Activated naive CD4-positive, alpha-beta T cell treated with Interleukin-2 at 50 U/mL for 16 hours (primary cell): ENCODE measurements around the gene CASTOR2.
"Not testable (repeated sequence)": the region's sequence is repeated elsewhere in the genome, so short reads cannot be mapped to it uniquely, and the experiment has no call there.

Experiments
- DNase-seq: peaks from one replicate; pipeline ENCODE4 v3.0.0-alpha.2; 2020

The CASTOR2 gene

DNA sequence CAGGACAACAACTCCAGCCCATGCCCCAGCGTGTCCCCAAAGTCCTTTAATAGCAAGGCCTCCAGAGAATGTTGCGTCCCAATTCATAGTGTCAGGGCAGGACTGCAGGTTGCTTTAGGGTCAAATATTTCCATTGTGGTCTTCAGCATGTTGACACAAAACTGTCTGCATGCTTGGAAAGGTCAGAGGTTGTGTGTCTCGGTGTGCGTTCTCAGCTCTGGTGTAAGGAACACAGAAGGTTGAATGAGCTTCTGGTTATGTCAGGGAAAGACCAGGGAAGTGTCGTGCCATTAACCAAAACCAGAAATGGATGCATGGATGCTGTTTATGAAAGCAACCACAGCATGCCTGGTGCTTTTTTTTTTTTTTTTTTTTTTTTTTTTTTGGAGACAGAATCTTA lies 31.9 kb downstream of the CASTOR2 start:
- DNase-seq, result not testable (repeated sequence)

DNA sequence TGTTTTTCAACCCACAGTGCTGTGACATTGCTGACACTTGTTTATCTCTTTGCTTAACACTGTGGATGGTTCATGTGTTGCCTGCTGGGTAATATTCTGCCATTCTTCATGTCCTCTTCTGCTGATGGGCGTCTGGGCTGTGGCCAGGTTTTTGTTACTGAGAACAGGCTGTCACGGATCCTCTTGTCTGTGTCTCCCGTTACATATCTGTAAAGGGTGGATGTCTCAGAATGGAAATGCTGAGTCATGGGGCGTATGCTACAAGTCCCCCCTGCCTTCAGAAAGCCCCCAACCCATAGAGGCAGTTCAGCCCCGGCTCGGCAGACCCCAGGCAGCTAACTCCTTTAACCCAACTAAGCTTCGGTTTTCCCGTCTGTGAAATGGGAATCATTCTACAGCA lies 33.3 kb downstream of the CASTOR2 start:
- DNase-seq, result not testable (repeated sequence)

DNA sequence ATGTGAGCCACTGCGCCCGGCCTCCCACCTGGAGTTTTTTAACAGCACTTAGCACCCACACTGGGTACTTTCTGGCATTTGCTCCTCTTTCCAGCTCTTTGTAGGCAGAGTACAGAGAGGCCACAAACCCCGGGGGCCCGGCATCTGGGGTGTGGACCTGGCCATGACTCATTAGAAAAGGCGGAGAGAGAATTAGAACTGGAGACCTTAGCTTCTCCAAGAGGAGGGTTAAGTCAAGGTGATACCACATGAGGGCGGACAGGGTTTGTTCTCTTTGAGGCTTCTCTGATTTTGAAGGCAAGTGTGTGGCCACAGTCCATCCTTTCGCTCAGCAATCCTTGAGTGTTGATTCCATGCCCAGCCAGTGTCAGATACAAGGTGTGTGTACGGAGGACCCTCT lies 36.9 kb downstream of the CASTOR2 start:
- DNase-seq, result not testable (repeated sequence)

DNA sequence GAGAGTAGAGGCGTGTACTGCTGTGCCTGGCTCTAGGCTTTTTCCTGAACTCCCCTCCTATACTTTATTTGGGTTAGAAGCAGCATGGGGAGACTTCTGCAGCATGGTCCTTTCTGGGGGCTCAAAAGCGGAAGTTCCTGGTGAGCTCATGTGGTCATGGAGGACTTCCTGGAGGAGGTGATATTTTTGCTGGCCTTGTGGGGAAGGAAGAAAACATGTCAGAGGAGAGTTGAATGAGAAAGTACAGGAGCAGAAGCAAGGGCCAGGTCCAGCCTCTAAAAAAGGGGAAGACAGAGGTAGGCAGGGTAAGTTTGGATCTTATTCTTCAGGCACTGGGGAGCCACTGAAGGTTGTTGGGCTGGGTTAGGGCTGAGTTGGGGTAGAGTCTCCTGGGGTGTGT lies 45.5 kb downstream of the CASTOR2 start:
- no peak for DNase-seq

DNA sequence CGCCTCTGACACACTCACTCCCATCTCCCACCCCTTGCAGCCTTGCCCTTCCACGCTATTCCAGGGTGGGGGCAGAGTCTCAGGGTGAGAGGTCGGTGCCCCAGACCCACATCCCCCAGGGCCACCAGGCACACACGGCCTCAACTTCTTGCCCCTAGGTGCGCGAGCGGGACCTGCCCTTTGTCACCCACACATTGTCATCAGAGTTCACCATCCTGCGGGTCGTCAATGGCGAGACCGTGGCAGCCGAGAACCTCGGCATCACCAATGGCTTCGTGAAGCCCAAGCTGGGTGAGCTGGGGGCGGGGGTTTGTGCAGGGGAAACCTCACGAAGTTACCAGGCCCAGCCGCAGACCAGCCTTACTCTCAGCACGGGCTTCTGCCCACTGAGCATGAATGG lies 53.3 kb downstream of the CASTOR2 start:
- no peak for DNase-seq

DNA sequence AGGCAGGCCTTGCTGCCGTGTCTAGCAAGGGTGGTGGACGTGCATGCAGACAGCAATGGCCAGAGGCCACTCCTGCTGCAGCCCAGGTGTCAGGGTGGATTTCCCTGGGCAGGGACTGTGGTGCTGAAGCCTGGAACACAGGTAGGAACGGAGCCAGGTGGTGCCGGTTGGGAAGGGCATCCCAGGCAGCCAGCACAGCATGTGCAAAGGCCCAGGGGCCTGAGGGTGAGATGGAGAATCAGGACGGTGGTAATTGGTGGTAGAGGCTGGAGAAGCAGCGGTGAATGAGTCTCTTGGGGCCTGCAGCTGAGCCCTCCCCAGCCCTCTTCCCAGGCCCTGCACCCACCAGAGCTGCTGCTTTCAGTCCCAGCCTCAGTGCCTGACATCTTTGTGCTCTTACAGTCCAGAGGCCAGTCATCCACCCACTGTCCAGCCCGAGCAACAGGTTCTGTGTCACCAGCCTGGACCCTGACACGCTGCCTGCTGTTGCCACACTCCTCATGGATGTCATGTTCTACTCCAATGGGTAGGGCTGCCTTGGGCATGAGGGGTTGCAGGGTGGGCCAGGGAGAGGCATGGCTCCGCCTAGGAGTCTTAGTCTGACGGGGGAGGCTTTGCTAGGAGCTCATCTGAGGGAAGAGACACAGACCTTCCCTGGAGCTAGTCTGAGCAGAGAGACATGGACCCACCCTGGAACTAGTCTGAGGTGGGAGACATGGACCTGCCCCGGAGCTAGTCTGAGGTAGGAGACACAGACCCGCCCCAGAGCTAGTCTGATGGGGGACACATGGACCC lies 54.3 kb downstream of the CASTOR2 start:
- no peak for DNase-seq

DNA sequence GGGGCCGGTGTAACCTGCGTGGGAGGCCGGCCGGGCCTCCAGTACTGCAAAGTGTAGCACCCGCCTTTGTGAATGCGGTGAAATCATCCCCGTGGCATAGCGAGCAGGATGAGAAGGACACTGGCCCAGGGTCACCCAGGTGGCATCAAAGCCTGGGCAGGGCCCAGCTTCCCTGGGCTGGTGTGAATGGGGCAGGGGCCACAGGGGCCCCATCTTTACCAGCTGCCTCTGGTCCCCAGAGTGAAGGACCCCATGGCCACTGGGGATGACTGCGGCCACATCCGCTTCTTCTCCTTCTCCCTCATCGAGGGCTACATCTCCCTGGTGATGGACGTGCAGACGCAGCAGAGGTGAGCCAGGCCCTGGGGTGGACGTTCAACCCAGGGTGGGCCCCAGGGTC lies 55.3 kb downstream of the CASTOR2 start:
- DNase-seq, result no peak

DNA sequence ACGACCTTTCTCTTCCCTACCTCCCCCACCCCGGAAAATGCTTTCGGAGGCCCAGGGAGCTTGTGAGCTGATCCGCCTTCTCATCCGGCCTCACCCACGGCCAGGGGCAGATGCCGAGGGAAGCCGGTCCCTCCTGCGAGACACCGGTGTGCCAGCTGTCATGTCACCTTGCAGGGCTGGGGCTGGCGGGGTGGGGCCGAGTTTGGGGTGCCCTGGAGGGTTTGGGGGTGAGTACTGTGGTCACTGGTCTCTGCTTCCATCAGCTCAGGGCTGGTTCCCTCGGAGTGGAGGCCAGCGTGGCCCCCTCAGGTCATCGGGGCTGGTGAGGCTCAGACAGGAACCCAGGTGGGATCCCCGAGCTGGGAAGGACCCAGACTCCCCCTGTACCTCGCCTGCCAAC lies 60.4 kb downstream of the CASTOR2 start:
- DNase-seq, result no peak

DNA sequence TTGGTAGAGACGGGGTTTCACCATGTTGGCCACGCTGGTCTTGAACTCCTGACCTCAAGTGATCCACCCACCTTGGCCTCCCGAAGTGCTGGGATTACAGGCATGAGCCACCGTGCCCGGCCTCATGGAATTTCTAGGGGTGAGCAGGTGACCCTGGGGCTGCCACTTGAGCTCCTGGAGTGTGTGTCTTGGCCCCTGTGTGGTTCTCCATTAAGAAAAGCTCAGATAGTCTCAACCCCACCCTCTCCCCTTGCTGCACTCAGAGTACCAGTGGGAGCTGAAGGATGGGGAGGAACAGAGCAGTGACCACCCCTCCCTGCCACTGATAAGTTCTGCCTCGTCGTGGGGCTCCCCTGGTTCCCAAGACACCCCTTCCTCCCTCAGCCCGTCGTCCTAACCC lies 63.8 kb downstream of the CASTOR2 start:
- DNase-seq, result no peak

DNA sequence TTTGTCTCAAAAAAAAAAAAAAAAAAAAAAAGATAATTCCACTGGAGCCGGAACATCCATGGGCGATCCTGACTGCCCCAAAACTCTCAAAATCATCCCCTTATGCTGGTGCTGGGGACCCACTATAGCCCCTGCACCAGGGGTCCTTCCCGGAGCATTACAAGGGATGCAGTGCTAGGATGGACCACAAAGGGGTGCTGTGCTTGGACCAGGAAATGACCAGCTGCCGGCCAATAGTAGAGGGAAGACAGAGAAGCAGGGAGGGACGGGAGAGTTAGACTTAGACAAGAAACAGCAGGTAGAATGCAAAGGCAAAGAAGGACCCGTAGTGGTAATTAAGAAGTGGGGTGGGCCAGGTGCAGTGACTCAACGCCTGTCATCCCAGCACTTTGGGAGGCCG lies 68.6 kb downstream of the CASTOR2 start:
- DNase-seq, result no peak

DNA sequence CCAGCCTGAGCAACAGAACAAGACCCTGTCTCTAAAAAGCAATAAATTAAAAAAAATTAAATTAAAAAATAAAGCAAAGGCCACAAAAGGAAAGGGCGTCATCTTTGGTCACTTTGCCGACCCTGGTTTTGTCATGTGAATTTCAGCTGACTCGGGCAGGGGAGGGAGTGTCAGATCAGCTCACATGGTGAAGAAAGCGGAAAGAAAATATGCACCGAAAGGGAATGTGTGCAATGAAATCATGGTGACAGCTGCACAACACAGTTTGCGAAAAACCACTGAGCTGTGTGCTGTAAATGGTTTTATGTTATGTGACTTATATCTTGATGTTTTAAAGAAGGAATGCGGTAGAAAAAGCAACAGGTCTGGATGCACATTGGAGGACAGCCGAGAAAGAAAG lies 69.3 kb downstream of the CASTOR2 start:
- DNase-seq, result no peak

DNA sequence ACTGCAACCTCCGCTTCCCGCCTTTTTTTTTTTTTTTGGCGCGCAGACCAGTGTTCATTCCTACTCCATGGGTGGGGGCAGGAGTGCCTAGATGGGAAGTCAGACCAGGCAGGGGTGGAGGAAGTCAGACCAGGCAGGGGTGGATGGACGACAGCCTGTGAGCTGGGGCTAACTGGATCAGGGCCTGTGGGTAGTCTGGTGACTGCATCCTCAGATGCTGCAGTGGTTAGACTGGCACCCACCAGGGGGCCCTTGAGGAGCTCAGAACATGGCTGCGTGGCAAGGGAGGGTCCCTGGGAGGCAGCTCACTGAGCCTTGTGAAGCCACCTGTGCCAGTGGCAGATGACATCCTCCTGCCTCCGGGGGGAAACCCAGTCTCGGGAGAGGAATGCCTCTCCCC lies 74.0 kb downstream of the CASTOR2 start:
- DNase-seq, result no peak

DNA sequence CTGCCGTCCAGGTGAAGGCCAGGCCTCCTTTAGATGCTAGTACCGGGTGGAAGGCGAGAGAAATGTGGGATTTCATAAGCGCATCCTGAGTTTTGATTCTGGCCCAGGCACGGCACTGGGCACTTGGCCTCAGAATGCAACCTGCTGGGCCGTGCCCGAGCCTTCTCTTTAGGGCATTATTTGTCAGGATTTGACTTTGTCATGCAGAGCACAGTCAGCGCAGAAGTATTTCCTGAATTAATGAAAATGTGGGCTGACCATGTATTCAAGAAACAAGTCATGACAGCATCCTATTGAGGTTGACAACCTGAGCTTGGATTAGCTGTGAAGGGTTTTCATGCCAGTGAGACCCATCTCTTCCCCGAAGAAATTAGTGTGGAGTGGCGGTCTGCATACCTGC lies 74.7 kb downstream of the CASTOR2 start:
- DNase-seq, result no peak

DNA sequence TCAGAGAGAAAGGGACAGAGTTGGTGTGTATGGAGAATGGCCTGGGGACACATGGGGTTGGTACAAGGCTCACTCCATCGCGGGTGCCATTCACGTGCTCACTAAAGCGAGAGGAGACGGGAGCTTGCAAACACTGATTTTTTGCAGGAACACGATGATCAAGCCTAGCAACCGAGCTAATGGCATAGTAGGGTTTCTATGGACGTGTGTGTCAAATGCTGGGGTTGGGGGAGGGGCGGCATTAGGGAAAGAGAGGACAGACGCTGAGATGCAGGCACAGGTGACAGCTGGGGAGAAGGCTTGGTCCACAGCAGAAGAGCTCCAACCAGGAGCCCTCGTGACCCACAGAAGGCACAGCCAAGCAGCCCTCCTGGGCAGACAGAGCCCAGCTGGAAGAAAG lies 75.2 kb downstream of the CASTOR2 start:
- DNase-seq, result no peak

DNA sequence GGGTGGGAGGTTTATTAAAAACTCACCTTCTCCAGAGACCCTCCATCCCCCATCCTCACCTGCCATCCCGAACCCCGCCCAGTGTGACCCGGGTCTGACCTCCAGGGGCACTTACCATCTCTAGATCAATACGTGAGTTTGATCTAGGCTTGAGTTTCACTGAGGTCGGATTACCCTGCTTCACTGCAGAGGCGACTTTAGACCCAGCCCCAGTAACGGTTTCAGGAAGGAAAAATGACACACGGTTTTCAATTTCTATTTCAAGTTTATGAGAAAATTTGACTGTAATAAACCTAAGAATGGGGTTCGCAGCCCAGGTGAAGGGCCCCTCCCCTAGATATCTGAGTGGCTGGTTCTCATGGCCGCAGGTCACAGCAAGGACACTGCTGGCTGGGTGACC lies 76.0 kb downstream of the CASTOR2 start:
- DNase-seq, result no peak

DNA sequence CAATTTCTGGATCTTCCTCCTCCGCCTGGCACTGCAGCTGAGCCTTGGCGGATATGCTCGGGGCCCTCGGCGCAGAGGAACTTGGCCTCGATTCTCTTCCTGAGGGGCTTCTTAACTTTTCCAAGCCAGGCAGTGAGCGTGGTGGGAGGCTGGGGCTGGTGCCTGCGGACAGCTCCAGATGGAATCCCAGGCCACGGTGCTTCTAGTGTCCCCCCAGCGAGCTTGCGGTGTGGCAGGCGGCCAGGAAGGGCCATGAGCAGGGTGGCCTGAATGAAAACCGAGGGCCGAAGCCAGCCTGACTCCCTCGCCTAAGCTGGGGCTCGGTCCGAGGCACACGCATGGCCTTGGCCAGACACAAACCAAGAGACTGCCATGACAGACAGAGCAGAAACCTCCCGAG lies 77.8 kb downstream of the CASTOR2 start:
- no peak for DNase-seq

DNA sequence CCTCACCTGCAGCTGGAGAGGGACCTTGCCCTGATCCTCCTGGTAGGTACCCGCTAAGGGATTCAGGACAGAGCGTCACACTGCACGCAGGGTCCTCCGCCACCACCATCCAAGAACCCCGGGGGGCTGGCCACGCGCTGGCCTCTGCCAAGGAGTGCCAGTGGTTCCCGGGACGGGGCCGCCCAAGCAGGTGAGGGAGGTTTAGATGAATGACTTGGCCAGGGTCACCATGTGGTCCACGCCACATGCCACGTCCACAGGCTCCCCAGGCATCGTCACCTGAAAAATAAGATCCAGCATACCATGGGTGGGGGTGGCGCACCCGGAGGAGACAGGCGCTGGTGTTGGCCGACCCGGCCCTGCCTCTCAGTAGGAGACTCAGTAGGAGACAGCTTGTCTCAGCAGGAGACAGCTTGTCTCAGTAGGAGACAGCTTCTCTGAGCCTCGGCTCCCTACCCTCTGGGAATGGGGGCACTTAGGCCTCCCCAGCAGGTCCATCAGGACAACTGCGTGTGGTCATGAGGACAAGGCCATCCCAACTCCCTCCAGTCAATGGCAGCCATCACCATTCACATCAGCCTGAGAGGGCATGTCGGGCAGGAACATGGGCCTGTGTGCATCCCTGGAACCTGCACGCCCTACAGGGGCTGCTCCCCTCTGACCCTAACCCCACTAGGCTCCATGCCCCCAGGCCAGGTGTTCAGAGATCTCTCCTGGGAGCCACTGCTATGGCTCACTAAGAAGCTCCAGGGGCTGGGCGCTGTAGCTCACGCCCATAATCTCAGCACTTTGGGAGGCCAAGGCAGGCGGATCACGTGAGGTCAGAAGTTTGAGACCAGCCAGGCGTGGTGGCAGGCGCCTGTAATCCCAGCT lies 78.6 kb downstream of the CASTOR2 start:
- DNase-seq, result no peak

DNA sequence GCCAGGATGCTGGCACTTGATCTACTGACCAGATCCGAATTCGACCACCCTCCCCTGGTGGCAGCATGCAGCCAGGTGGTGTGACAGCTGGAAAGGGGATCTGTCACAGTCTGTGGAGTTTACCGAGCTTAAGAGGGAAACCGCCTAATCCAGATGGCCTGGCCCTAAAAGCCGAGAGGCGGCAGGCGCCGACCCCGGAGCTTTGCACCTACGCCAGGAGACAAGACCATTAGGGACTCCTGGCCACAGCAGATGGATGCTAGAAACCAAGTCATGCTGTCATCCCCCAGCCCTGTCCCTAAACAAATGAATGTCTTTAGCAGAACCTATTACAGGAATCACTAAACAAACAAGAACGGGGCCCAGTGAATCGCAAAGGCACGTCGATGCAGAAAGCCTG lies 81.4 kb downstream of the CASTOR2 start:
- DNase-seq, result no peak

DNA sequence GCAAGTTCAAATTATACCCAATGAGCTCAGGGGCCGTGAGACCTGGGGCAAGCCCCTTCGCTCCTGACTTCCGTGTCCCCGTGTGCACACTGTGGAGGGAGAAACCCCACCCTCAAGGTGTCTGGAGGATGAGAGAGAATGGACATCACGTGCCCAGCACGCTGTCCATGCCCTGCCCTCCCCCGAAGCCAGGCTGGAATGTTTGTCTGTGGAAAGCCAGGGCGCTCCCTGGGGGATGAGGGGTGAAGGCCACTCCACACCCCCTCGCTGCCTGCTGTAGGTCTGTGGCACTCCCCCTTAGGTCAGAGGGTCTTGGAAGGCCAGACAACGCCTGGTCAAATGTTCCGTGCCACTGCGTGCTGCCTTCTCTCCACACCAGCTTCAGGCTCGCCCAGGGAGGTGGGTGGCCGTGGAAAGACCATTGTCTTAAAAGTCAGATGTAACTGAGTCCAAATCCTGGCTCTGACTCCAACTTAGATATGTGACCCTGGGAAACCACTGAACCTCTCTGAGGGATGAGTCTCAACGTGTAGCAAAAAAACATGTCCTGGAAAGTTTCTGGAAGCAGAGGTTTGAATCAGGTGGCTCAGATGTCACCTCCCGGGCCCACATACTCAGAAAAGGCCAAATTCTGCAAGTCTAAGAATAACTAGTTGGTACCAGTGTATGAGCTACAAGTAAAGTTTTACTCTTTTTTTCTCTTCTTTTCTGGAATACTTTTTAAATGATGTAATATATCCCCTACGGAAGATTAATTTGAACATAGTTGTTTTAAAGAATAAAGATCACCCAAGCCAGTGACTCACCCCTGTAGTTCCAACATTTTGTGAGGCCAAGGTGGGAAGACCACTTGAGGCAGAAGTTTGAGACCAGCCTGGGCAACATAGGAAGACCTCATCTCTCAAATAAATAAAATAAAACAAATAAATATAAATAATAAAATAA lies 84.2 kb downstream of the CASTOR2 start:
- DNase-seq, result no peak

DNA sequence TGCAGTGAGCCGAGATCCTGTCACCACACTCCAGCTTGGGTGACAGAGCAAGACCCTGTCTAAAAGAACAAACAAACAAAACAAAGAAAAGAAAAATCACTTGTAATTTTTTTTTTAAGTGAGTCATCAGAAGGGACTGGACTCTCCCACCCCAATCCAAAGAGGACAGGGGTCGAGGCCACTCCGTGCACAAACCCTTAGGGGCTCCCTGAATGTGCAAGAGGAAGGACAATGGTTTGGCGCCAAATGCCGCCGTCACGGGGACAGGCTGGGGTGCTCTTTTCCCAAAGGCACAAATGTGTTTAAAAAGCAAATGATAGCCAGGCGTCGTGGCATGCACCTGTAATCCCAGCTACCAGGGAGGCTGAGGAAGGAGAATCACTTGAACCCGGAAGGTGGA lies 85.3 kb downstream of the CASTOR2 start:
- DNase-seq, result no peak

DNA sequence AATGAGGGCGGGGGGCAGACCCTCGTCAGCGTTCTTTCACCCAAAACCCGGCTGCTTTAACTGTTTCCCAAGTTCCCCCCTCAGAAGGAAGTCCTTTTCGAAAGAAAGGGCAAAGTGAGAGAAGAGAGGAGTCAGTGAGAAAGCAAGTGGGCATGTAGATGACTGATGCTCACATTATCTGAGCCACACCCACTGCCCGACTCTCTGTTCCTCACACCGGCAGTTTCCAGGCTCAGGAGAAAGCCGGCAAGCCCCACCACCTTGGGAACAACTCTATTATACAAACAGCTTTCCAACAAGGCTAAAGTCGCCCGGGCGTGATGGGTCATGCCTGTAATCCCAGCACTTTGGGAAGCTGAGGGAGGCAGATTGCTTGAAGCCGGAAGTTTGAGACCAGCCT lies 86.0 kb downstream of the CASTOR2 start:
- no peak for DNase-seq

DNA sequence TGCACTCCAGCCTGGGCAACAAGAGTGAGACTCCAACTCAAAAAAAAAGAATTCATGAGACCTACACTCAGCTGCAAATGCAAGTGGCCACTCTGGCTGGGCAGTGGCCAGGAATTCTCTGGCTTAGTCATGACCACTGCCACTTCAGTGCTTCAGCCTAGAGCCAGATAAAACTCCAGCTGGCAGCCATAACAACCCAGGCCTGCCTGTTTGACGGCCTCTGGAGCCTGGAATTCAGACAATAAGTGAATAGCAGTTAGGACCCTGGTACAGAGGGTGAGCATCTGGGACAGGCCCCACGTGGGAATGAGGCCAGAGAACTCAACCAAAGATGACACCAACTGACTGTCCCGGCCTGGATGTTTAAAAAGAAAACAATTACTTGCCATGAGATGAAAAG lies 90.2 kb downstream of the CASTOR2 start:
- no peak for DNase-seq

DNA sequence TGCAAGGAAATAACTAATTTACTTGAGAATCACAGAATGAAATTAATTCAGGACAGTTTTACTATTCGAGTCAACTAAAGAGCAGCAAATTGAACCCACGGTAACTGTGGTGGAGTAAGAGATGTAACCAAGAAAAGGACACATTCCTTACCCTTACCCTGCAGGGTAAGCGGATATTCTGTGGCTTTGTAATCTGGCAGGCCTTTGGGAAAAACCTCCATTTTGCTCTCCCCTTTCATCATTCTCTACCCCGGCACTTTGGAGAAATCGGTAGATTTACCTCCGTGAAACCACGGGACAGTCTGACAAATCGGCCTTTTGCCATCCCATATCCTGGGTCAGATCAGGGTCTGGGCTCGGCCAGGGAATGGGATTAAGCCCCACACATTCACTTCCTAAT lies 90.7 kb downstream of the CASTOR2 start:
- no peak for DNase-seq
